NCI-H2171 (cell line): Measurements from ENCODE around the gene RILPL1.

ENCODE experiments used
- DNase-seq: peaks from one replicate; lab custom pipeline; 2025; lab: John Stamatoyannopoulos, UW

RILPL1 gene

GRCh38 chr12:123428591-123428990 is 104.9 kb downstream of the RILPL1 start:
- DNase-seq: no peak

- no peak for DNase-seq
Observed at GRCh38 chr12:123427036-123427769, 106.3 kb downstream of the RILPL1 start.

- no peak for DNase-seq
Observed at GRCh38 chr12:123421314-123421713, 112.2 kb downstream of the RILPL1 start.
